Sigmoid colon (tissue), 4 donors: Measurements from ENCODE around the gene GGTLC2.

ENCODE experiments used
- CTCF ChIP-seq, 4 experiments: fragments of 450-650 bp in 3 of 4; fragments of 200-600 bp in 1 of 4; IDR thresholded peaks; one replicate each; pipeline ENCODE4 v1.5.1; 2016 to 2019; ENCODE audit warnings: antibody characterized with exemption in 4 of 4, mild to moderate bottlenecking in 3 of 4, moderate library complexity in 2 of 4
- POLR2AphosphoS5 ChIP-seq, 4 donors: sonication (generic); formaldehyde crosslinking; IDR thresholded peaks; one replicate each; pipeline ENCODE4 v1.6.1; 2017; ENCODE audit warnings: antibody characterized with exemption in 4 of 4

- TF ChIP-seq POLR2AphosphoS5 (IDR thresholded peaks at IDR 0.05): no peak
- TF ChIP-seq CTCF (IDR thresholded peaks at IDR 0.05): no peak
Observed at GRCh38 chr22:22603470-22603947, 40.9 kb upstream of the GGTLC2 start.
